ENCODE data around the gene NCAM2.

NCAM2 gene

DNA sequence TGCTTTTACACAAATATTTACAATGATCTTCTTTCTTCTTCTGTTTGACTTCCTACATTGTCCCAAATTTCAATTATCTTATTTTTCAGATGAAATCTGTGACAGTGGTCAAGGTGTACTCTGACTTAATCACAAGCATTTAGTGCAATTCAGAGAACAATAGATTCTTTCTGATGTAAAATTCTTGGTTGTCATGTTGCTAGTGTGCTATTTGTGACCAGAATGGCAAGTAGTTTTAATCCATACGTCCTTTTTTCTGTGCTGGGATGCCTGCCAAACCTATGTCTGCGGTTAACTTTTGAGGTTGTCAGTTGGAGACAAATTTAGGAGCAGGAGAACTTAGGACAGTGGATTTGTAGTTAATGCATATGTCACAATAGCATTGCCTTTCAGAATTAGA is 31.0 kb downstream of the NCAM2 start:
- DNase-seq, result no peak

DNA sequence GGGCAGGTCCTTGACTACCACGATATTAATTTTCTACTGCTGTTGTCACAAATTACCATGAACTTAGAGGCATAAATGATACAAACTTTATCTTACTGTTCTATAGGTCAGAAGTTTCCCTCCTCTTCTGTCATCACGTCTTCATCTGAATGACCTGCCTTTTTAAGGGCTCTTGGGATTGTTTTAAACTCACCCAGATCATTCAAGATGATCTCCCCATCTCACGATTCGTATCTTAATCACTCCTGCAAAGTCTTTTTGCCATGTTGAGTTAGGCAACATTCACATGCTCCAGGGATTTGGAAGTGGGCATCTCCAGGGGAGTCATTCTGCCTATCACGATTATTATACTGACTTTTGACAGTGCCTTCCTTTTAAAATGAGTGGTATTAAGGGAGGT is 32.1 kb downstream of the NCAM2 start:
- no peak for DNase-seq

DNA sequence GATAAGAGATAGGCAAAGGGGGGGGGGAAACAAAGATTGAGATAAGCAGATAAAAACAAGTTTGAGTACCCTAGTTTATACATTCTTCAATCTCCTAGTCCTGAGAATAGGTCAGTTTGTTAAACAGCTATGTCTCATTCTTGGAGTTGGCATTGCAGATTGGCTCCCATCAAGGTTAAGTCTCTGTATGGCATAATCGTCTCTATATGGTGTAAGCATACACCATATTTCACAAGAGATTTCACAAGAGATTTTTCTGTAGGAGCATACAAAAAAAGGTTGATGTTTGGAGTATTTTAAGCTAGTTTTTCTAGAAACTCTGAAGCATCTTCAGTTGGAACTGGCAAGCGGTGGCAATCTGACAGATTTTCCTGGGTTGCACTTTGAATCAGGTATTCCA is 35.8 kb downstream of the NCAM2 start:
- DNase-seq, result no peak

- DNase-seq, result no peak
These were observed 41.5 kb downstream of the NCAM2 start for GRCh38 chr21:21039624-21040170.

- no peak for DNase-seq
These were observed 47.3 kb downstream of the NCAM2 start for GRCh38 chr21:21045518-21045917.

DNA sequence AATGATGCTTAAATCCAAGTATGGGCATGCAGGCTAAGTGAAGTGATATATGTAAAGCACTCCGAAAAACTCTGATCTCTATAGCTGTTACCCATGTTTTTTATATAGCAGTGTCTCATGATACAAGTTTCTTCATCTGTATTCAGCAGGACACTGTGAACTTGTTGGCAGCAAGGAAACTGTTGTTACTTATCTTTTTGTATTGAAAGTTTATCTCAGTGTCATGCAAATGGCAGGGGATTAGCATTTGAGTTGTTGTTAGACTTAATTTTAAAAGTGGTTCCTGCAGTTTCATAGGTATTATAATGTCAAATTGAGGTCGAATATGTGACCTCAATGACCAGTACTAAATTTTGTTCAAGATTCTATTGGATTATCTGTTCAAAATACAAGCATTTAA is 47.9 kb downstream of the NCAM2 start:
- DNase-seq, result no peak

GRCh38 chr21:21051109-21052055 is 53.2 kb downstream of the NCAM2 start:
- no peak for DNase-seq

GRCh38 chr21:21052672-21053071 is 54.5 kb downstream of the NCAM2 start:
- DNase-seq, result no peak

GRCh38 chr21:21057349-21058062 is 59.3 kb downstream of the NCAM2 start:
- no peak for DNase-seq

- no peak for DNase-seq
These were observed 65.6 kb downstream of the NCAM2 start for GRCh38 chr21:21063828-21064227.

GRCh38 chr21:21064353-21064752 is 66.1 kb downstream of the NCAM2 start:
- no peak for DNase-seq

- no peak for DNase-seq
These were observed 69.2 kb downstream of the NCAM2 start for GRCh38 chr21:21067375-21067774.

DNA sequence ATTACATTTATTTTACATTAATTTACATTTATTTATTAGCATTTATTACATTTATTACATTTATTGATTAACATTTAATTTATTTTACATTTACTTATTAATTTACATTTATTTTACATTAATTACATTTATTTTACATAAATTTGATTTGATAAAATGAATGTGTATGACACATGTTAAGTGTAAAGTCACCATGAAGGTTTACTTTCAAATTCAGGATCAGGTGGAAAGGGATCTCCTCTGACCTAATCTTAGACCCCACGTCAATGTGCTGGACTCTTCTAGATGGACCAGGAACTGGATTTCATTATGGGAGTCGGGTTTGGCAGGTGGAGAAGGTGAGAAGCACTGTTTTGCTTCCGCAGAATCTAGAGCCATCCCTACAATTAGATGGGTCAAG is 76.1 kb downstream of the NCAM2 start:
- no peak for DNase-seq

DNA sequence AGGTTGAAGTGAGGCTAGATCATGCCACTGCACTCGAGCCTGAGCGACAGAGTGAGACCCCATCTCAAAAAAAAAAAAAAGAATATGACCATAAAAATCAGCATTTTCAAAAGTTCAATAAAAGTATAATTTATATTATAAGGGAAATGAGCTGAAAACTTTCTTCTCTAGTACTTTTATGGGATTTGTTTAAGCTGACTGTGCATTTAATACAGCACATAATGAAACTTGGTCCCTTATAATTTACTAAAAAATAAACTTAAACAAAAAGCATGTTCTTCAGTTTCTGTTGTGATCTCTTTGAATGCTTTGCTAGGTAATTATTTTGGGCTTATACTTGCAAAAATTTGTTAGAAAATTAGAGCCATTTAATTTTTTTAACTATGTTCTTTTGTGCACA is 77.8 kb downstream of the NCAM2 start:
- no peak for DNase-seq

- no peak for DNase-seq
These were observed 78.3 kb downstream of the NCAM2 start for GRCh38 chr21:21076491-21076890.

GRCh38 chr21:21079646-21080045 is 81.4 kb downstream of the NCAM2 start:
- no peak for DNase-seq

- DNase-seq, result no peak
These were observed 86.0 kb downstream of the NCAM2 start for GRCh38 chr21:21084179-21084578.

GRCh38 chr21:21085206-21085605 is 87.0 kb downstream of the NCAM2 start:
- DNase-seq, result no peak

GRCh38 chr21:21096956-21097355 is 98.7 kb downstream of the NCAM2 start:
- DNase-seq, result no peak

- DNase-seq, result no peak
These were observed 99.3 kb downstream of the NCAM2 start for GRCh38 chr21:21097466-21097865.

GRCh38 chr21:21101911-21102310 is 103.7 kb downstream of the NCAM2 start:
- no peak for DNase-seq

GRCh38 chr21:21102896-21103295 is 104.7 kb downstream of the NCAM2 start:
- no peak for DNase-seq

GRCh38 chr21:21103692-21104091 is 105.5 kb downstream of the NCAM2 start:
- no peak for DNase-seq

DNA sequence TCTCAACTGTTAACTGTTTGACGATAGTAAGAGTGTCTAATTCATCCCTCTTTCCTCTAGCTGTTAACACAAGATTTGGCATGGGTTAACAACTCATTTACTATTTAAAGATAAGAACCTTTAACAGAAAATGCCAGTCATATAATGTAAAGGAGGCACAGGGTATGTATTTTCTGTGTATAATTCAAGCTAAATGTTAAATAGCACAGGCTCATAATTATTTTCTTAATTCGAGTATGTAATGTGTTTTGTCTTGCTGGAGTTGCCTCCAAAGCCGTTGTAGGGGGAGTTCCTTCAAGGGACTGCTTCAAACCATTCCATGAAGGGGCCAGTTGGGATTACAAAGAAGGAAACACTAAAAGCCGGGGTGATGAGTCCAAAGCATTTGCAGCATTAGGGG is 111.5 kb downstream of the NCAM2 start:
- DNase-seq, result no peak

Data from NCI-H510A (cell line).